ENCODE measurements around the gene ZNF710.

DNA sequence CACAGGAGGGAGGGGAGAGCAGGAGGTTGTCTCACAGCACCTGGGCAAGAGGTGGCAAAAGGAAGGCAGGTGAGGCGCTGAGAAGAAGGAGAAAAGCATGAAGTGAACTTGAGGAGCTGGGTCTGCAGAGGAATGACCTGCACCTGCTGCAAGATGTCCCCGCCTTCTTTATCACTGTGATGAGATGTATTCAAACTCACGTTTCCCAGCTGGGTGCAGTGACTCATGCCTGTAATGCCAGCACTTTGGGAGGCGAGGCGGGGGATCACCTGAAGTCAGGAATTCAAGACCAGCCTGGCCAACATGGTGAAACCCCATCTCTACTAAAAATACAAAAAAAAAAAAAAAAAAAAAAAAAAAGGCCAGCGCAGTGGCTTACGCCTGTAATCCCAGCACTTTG is 22.2 kb upstream of the ZNF710 start:
- TF ChIP-seq, protein P1, sequence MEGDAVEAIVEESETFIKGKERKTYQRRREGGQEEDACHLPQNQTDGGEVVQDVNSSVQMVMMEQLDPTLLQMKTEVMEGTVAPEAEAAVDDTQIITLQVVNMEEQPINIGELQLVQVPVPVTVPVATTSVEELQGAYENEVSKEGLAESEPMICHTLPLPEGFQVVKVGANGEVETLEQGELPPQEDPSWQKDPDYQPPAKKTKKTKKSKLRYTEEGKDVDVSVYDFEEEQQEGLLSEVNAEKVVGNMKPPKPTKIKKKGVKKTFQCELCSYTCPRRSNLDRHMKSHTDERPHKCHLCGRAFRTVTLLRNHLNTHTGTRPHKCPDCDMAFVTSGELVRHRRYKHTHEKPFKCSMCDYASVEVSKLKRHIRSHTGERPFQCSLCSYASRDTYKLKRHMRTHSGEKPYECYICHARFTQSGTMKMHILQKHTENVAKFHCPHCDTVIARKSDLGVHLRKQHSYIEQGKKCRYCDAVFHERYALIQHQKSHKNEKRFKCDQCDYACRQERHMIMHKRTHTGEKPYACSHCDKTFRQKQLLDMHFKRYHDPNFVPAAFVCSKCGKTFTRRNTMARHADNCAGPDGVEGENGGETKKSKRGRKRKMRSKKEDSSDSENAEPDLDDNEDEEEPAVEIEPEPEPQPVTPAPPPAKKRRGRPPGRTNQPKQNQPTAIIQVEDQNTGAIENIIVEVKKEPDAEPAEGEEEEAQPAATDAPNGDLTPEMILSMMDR (conservative IDR thresholded peaks at IDR 0.05 in 1 of 2, IDR thresholded peaks at IDR 0.05 in 1 of 2; ENCODE audit: extremely low read depth in 1 of 2, insufficient read depth in 1 of 2, low read depth in 1 of 2, low read length in 2 of 2) = no peak
- TF ChIP-seq EZH2 (IDR thresholded peaks at IDR 0.05; ENCODE audit: borderline replicate concordance, low read length) = no peak
